ENCODE data around the gene APPL1.

DNA sequence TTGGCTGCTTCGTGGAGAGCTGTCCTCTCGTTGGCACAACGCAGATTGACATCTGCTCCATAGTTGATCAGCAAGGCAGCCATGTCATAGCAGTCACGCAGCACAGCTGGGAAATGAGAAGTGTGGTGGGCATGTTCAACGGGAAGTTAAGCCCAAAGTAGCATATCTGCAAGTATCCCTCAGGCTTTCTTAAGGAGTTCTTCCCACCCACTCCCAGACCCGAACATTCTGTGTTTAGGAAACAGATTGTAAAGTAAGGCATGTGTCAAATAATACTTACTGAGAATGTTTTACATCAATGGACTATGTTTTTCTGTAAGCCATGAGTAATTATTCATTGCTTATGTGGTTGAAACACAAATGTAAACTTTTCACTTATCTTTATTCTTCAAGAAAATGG, 55.8 kb downstream of the APPL1 start:
- TF ChIP-seq EZH2 (conservative IDR thresholded peaks at IDR 0.05; ENCODE audit: low read depth, low read length) (no peak), NCOA1 (CRISPR knock-in tag; IDR thresholded peaks at IDR 0.05) (no peak), PHF21A (CRISPR knock-in tag; IDR thresholded peaks at IDR 0.05) (no peak), ZFP36 (IDR thresholded peaks at IDR 0.05; ENCODE audit: borderline replicate concordance, low read depth, low read length, partially characterized antibody) (no peak)
- TF ChIP-seq, protein P1, sequence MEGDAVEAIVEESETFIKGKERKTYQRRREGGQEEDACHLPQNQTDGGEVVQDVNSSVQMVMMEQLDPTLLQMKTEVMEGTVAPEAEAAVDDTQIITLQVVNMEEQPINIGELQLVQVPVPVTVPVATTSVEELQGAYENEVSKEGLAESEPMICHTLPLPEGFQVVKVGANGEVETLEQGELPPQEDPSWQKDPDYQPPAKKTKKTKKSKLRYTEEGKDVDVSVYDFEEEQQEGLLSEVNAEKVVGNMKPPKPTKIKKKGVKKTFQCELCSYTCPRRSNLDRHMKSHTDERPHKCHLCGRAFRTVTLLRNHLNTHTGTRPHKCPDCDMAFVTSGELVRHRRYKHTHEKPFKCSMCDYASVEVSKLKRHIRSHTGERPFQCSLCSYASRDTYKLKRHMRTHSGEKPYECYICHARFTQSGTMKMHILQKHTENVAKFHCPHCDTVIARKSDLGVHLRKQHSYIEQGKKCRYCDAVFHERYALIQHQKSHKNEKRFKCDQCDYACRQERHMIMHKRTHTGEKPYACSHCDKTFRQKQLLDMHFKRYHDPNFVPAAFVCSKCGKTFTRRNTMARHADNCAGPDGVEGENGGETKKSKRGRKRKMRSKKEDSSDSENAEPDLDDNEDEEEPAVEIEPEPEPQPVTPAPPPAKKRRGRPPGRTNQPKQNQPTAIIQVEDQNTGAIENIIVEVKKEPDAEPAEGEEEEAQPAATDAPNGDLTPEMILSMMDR (CRISPR knock-in tag; IDR thresholded peaks at IDR 0.05), result no peak
- TF ChIP-seq, protein P2, sequence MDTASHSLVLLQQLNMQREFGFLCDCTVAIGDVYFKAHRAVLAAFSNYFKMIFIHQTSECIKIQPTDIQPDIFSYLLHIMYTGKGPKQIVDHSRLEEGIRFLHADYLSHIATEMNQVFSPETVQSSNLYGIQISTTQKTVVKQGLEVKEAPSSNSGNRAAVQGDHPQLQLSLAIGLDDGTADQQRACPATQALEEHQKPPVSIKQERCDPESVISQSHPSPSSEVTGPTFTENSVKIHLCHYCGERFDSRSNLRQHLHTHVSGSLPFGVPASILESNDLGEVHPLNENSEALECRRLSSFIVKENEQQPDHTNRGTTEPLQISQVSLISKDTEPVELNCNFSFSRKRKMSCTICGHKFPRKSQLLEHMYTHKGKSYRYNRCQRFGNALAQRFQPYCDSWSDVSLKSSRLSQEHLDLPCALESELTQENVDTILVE (CRISPR knock-in tag; IDR thresholded peaks at IDR 0.05), result no peak

Data from HepG2 (cell line).